WTC11 (cell line): ENCODE data around the gene IMMT. TPM values are rescaled to one million over a fixed set of nuclear protein-coding genes. Genes with fewer than 3 reads are reported as not detected.

Source experiments
- ATAC-seq: fragments of 200-7000 bp; cut with Tn5 transposase; 2 replicates; pipeline ENCODE4 v1.10.0; 2021; ENCODE audit warnings: mild to moderate bottlenecking, moderate library complexity
- CTCF ChIA-PET: fragments of 300-600 bp; sonication (Branson Sonifier 250); formaldehyde crosslinking; loops from one replicate; lab custom pipeline; 2021; ENCODE audit warnings: antibody characterized with exemption; lab: Charles Lee
- POLR2A ChIA-PET: fragments of 350-600 bp; sonication (Branson Sonifier 250); formaldehyde crosslinking; loops from one replicate; lab custom pipeline; 2021; ENCODE audit warnings: antibody characterized with exemption; lab: Charles Lee
- DNase-seq: peaks from one replicate; pipeline ENCODE4 v3.0.0; 2021; ENCODE audit warnings: low spot score
- H3K27ac Mint-ChIP-seq: 2 replicates; pipeline ENCODE4 v1.8.0; 2021; ENCODE audit warnings: mixed read lengths
- H3K27me3 Mint-ChIP-seq: 2 replicates; pipeline ENCODE4 v1.8.0; 2021; ENCODE audit warnings: low read depth, mild to moderate bottlenecking, moderate library complexity, mixed read lengths
- H3K36me3 Mint-ChIP-seq: 2 replicates; pipeline ENCODE4 v1.8.0; 2021; ENCODE audit warnings: mixed read lengths
- H3K4me1 Mint-ChIP-seq: 2 replicates; pipeline ENCODE4 v1.8.0; 2022; ENCODE audit warnings: mixed read lengths
- H3K4me3 Mint-ChIP-seq: 2 replicates; pipeline ENCODE4 v1.8.0; 2021; ENCODE audit warnings: mild to moderate bottlenecking, moderate library complexity, mixed read lengths
- H3K9me3 Mint-ChIP-seq: 2 replicates; pipeline ENCODE4 v1.8.0; 2021; ENCODE audit warnings: mixed read lengths
- CREM ChIP-seq: sonication (generic); formaldehyde crosslinking; IDR thresholded peaks from 2 replicates; pipeline ENCODE4 v1.8.1; 2022; ENCODE audit warnings: mild to moderate bottlenecking, missing genetic modification reagents, moderate library complexity
- GTF2I ChIP-seq: fragments of 250-450 bp; sonication (Bioruptor Pico); conservative IDR thresholded peaks from 2 replicates; pipeline ENCODE4 v1.4.0; 2021; ENCODE audit warnings: mild to moderate bottlenecking
- JUN ChIP-seq: sonication (generic); formaldehyde crosslinking; IDR thresholded peaks from 2 replicates; pipeline ENCODE4 v1.8.0; 2023; ENCODE audit warnings: mild to moderate bottlenecking, missing genetic modification reagents
- KAT7 ChIP-seq: sonication (generic); formaldehyde crosslinking; IDR thresholded peaks from 2 replicates; pipeline ENCODE4 v1.8.1; 2023; ENCODE audit warnings: missing genetic modification reagents, mild to moderate bottlenecking, borderline replicate concordance
- RELA ChIP-seq: sonication (generic); formaldehyde crosslinking; IDR thresholded peaks from 2 replicates; pipeline ENCODE4 v1.8.1; 2022; ENCODE audit warnings: missing genetic modification reagents, mild to moderate bottlenecking, borderline replicate concordance
- RORB ChIP-seq: fragments of 250-450 bp; sonication (Bioruptor Pico); IDR thresholded peaks from 2 replicates; pipeline ENCODE4 v1.9.0; 2021; ENCODE audit warnings: mild to moderate bottlenecking
- ZBTB21 ChIP-seq: sonication (generic); formaldehyde crosslinking; IDR thresholded peaks from 2 replicates; pipeline ENCODE4 v1.8.1; 2023; ENCODE audit warnings: mild to moderate bottlenecking, missing genetic modification reagents, borderline replicate concordance
- ZNF423 ChIP-seq: fragments of 250-450 bp; sonication (Bioruptor Pico); IDR thresholded peaks from 2 replicates; pipeline ENCODE4 v2.1.2; 2022; ENCODE audit warnings: mild to moderate bottlenecking, moderate library complexity
- total RNA-seq: library from RNA; stranded (reverse); gene quantifications from 3 replicates; pipeline ENCODE4 v1.2.3, GENCODE V29; 2021
- TF ChIP-seq, protein P1 (sequence below): fragments of 250-450 bp; sonication (Bioruptor Pico); IDR thresholded peaks from 2 replicates; pipeline ENCODE4 v1.9.0; 2021; ENCODE audit warnings: mild to moderate bottlenecking
- TF ChIP-seq, protein P2 (sequence below): sonication (generic); formaldehyde crosslinking; IDR thresholded peaks from 2 replicates; pipeline ENCODE4 v1.8.1; 2023; ENCODE audit warnings: mild to moderate bottlenecking, moderate library complexity, missing genetic modification reagents
- TF ChIP-seq, protein P3 (sequence below): sonication (generic); formaldehyde crosslinking; IDR thresholded peaks from 2 replicates; pipeline ENCODE4 v1.8.0; 2023; ENCODE audit warnings: missing genetic modification reagents, mild to moderate bottlenecking, borderline replicate concordance
- TF ChIP-seq, protein P4 (sequence below): fragments of 250-450 bp; sonication (Bioruptor Pico); IDR thresholded peaks from 2 replicates; pipeline ENCODE4 v1.9.0; 2021; ENCODE audit warnings: moderate library complexity, mild to moderate bottlenecking, inconsistent platforms, borderline replicate concordance
- TF ChIP-seq, protein P5 (sequence below): sonication (generic); formaldehyde crosslinking; IDR thresholded peaks from 2 replicates; pipeline ENCODE4 v1.8.1; 2023; ENCODE audit warnings: mild to moderate bottlenecking, missing genetic modification reagents
- TF ChIP-seq, protein P6 (sequence below): fragments of 200-600 bp; IDR thresholded peaks from 2 replicates; pipeline ENCODE4 v1.8.0; 2022; ENCODE audit warnings: antibody characterized with exemption
- TF ChIP-seq, protein P7 (sequence below): sonication (generic); formaldehyde crosslinking; IDR thresholded peaks from 2 replicates; pipeline ENCODE4 v1.8.0; 2022; ENCODE audit warnings: mild to moderate bottlenecking, missing genetic modification reagents
- TF ChIP-seq, protein P8 (sequence below): sonication (generic); formaldehyde crosslinking; IDR thresholded peaks from 2 replicates; pipeline ENCODE4 v1.8.1; 2022; ENCODE audit warnings: low read depth, mild to moderate bottlenecking, moderate library complexity, missing genetic modification reagents, borderline replicate concordance
- TF ChIP-seq, protein P9 (sequence below): sonication (generic); formaldehyde crosslinking; IDR thresholded peaks from 2 replicates; pipeline ENCODE4 v1.8.0; 2023; ENCODE audit warnings: mild to moderate bottlenecking, missing genetic modification reagents

The IMMT gene
- total RNA-seq, 1 experiment from 2014 or later, result 102 TPM

DNA sequence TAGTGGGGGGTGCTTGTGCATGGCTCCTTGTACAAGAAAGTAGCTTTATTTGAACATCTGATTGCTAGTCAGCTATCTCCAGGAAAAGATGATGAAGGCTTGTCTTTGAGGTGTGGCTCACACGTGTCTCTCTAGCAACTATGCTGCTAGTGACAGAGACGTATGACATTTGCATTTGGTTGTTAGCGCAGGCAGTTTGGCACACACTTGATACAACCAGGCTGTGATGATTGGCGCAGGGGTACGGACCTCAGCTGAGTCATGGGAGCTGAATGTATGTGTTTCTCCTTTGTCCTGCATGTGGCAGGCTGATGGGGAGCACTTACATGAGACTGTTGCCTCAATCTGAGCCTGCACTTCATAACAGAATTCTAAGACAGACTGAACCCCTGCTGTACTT is 59.6 kb downstream of the IMMT start:
- DNase-seq, result no peak
- Mint-ChIP-seq H3K27ac (no peak overlapping the region), H3K4me1 (peaks cover 20% of the 10 kb centered on the region), H3K36me3 (peaks cover 94% of the 10 kb centered on the region)
- POLR2A ChIA-PET, result no interaction called here
- ATAC-seq, result no peak
- CTCF ChIA-PET, result interaction anchor here (1.4 kb wide), 1 partner anchor 308 kb away, joined by 3 read pairs; no protein-coding TSS in a partner anchor
- no peak for TF ChIP-seq RELA (CRISPR knock-in tag)
- no peak for TF ChIP-seq JUN (CRISPR knock-in tag)
- TF ChIP-seq, protein P1, sequence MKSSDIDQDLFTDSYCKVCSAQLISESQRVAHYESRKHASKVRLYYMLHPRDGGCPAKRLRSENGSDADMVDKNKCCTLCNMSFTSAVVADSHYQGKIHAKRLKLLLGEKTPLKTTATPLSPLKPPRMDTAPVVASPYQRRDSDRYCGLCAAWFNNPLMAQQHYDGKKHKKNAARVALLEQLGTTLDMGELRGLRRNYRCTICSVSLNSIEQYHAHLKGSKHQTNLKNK, result no peak
- TF ChIP-seq, protein P2, sequence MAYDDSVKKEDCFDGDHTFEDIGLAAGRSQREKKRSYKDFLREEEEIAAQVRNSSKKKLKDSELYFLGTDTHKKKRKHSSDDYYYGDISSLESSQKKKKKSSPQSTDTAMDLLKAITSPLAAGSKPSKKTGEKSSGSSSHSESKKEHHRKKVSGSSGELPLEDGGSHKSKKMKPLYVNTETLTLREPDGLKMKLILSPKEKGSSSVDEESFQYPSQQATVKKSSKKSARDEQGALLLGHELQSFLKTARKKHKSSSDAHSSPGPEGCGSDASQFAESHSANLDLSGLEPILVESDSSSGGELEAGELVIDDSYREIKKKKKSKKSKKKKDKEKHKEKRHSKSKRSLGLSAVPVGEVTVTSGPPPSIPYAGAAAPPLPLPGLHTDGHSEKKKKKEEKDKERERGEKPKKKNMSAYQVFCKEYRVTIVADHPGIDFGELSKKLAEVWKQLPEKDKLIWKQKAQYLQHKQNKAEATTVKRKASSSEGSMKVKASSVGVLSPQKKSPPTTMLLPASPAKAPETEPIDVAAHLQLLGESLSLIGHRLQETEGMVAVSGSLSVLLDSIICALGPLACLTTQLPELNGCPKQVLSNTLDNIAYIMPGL, result no peak
- TF ChIP-seq GTF2I (CRISPR knock-in tag), result no peak
- TF ChIP-seq CREM (CRISPR knock-in tag), result no peak
- TF ChIP-seq RORB, result no peak
- TF ChIP-seq, protein P3, sequence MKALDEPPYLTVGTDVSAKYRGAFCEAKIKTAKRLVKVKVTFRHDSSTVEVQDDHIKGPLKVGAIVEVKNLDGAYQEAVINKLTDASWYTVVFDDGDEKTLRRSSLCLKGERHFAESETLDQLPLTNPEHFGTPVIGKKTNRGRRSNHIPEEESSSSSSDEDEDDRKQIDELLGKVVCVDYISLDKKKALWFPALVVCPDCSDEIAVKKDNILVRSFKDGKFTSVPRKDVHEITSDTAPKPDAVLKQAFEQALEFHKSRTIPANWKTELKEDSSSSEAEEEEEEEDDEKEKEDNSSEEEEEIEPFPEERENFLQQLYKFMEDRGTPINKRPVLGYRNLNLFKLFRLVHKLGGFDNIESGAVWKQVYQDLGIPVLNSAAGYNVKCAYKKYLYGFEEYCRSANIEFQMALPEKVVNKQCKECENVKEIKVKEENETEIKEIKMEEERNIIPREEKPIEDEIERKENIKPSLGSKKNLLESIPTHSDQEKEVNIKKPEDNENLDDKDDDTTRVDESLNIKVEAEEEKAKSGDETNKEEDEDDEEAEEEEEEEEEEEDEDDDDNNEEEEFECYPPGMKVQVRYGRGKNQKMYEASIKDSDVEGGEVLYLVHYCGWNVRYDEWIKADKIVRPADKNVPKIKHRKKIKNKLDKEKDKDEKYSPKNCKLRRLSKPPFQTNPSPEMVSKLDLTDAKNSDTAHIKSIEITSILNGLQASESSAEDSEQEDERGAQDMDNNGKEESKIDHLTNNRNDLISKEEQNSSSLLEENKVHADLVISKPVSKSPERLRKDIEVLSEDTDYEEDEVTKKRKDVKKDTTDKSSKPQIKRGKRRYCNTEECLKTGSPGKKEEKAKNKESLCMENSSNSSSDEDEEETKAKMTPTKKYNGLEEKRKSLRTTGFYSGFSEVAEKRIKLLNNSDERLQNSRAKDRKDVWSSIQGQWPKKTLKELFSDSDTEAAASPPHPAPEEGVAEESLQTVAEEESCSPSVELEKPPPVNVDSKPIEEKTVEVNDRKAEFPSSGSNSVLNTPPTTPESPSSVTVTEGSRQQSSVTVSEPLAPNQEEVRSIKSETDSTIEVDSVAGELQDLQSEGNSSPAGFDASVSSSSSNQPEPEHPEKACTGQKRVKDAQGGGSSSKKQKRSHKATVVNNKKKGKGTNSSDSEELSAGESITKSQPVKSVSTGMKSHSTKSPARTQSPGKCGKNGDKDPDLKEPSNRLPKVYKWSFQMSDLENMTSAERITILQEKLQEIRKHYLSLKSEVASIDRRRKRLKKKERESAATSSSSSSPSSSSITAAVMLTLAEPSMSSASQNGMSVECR (CRISPR knock-in tag), result no peak
- TF ChIP-seq, protein P4, sequence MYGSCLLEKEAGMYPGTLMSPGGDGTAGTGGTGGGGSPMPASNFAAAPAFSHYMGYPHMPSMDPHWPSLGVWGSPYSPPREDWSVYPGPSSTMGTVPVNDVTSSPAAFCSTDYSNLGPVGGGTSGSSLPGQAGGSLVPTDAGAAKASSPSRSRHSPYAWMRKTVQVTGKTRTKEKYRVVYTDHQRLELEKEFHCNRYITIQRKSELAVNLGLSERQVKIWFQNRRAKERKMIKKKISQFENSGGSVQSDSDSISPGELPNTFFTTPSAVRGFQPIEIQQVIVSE (CRISPR knock-in tag), result no peak
- TF ChIP-seq, protein P5, sequence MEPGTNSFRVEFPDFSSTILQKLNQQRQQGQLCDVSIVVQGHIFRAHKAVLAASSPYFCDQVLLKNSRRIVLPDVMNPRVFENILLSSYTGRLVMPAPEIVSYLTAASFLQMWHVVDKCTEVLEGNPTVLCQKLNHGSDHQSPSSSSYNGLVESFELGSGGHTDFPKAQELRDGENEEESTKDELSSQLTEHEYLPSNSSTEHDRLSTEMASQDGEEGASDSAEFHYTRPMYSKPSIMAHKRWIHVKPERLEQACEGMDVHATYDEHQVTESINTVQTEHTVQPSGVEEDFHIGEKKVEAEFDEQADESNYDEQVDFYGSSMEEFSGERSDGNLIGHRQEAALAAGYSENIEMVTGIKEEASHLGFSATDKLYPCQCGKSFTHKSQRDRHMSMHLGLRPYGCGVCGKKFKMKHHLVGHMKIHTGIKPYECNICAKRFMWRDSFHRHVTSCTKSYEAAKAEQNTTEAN (CRISPR knock-in tag), result no peak
- TF ChIP-seq ZBTB21 (CRISPR knock-in tag), result no peak
- TF ChIP-seq, protein P6, sequence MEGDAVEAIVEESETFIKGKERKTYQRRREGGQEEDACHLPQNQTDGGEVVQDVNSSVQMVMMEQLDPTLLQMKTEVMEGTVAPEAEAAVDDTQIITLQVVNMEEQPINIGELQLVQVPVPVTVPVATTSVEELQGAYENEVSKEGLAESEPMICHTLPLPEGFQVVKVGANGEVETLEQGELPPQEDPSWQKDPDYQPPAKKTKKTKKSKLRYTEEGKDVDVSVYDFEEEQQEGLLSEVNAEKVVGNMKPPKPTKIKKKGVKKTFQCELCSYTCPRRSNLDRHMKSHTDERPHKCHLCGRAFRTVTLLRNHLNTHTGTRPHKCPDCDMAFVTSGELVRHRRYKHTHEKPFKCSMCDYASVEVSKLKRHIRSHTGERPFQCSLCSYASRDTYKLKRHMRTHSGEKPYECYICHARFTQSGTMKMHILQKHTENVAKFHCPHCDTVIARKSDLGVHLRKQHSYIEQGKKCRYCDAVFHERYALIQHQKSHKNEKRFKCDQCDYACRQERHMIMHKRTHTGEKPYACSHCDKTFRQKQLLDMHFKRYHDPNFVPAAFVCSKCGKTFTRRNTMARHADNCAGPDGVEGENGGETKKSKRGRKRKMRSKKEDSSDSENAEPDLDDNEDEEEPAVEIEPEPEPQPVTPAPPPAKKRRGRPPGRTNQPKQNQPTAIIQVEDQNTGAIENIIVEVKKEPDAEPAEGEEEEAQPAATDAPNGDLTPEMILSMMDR, result no peak
- TF ChIP-seq, protein P7, sequence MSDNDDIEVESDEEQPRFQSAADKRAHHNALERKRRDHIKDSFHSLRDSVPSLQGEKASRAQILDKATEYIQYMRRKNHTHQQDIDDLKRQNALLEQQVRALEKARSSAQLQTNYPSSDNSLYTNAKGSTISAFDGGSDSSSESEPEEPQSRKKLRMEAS (CRISPR knock-in tag), result no peak
- TF ChIP-seq, protein P8, sequence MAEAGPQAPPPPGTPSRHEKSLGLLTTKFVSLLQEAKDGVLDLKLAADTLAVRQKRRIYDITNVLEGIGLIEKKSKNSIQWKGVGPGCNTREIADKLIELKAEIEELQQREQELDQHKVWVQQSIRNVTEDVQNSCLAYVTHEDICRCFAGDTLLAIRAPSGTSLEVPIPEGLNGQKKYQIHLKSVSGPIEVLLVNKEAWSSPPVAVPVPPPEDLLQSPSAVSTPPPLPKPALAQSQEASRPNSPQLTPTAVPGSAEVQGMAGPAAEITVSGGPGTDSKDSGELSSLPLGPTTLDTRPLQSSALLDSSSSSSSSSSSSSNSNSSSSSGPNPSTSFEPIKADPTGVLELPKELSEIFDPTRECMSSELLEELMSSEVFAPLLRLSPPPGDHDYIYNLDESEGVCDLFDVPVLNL (CRISPR knock-in tag), result no peak
- TF ChIP-seq, protein P9, sequence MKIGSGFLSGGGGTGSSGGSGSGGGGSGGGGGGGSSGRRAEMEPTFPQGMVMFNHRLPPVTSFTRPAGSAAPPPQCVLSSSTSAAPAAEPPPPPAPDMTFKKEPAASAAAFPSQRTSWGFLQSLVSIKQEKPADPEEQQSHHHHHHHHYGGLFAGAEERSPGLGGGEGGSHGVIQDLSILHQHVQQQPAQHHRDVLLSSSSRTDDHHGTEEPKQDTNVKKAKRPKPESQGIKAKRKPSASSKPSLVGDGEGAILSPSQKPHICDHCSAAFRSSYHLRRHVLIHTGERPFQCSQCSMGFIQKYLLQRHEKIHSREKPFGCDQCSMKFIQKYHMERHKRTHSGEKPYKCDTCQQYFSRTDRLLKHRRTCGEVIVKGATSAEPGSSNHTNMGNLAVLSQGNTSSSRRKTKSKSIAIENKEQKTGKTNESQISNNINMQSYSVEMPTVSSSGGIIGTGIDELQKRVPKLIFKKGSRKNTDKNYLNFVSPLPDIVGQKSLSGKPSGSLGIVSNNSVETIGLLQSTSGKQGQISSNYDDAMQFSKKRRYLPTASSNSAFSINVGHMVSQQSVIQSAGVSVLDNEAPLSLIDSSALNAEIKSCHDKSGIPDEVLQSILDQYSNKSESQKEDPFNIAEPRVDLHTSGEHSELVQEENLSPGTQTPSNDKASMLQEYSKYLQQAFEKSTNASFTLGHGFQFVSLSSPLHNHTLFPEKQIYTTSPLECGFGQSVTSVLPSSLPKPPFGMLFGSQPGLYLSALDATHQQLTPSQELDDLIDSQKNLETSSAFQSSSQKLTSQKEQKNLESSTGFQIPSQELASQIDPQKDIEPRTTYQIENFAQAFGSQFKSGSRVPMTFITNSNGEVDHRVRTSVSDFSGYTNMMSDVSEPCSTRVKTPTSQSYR (CRISPR knock-in tag), result no peak
- TF ChIP-seq KAT7 (CRISPR knock-in tag), result no peak
- no peak for TF ChIP-seq ZNF423 (CRISPR knock-in tag)
- TF ChIP-seq, all 79 proteins: peak for 0
- no peak overlapping the region for H3K4me3 Mint-ChIP-seq
- H3K9me3 Mint-ChIP-seq, result no peaks in the 10 kb centered on the region
- no peaks in the 10 kb centered on the region for H3K27me3 Mint-ChIP-seq
